NOMO-1 treated with dmso at 0.1 percent for 144 hours (cell line): ENCODE results near the gene CYP4B1.
"Not testable (repeated sequence)": the region's sequence is repeated elsewhere in the genome, so short reads cannot be mapped to it uniquely, and the experiment has no call there.

Experiments
- DNase-seq: peaks from one replicate; lab custom pipeline; 2025; ENCODE audit not compliant: unreplicated experiment; lab: John Stamatoyannopoulos, UW

CYP4B1 gene

GRCh38 chr1:46798810-46799209 lies at the start of gene CYP4B1:
CYP4B1 (plus strand) TSS chr1:46799046; CDS start chr1:46799082, 36 bp downstream.
- DNase-seq: no peak

- DNase-seq: no peak
Observed at GRCh38 chr1:46749404-46749803, 49.4 kb upstream of the CYP4B1 start.

DNA sequence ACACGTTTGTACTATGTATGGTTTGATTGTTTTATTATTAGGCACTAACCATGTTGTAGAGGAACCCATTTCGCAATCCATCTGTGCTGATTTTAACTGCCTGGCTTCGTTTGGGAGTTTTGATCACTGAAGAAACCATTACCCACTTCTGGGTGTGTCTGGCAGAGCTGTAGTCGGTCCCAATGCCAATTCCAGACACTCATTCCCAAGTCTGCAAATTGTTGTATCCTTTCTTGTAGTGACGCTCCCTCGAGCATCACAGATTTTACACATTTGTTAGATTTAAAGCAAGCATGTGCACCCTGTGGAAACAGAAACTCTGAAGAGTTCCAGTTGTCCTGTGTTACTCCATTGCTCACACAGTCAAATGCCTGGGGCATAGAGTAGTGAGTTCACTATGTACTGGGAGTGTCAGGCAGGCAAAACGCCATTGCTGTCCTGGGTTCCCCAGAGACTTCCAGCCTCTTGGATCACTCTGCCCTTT lies 48.9 kb upstream of the CYP4B1 start:
- DNase-seq: no peak

- DNase-seq: no peak
Observed at GRCh38 chr1:46753985-46754384, 44.9 kb upstream of the CYP4B1 start.

DNA sequence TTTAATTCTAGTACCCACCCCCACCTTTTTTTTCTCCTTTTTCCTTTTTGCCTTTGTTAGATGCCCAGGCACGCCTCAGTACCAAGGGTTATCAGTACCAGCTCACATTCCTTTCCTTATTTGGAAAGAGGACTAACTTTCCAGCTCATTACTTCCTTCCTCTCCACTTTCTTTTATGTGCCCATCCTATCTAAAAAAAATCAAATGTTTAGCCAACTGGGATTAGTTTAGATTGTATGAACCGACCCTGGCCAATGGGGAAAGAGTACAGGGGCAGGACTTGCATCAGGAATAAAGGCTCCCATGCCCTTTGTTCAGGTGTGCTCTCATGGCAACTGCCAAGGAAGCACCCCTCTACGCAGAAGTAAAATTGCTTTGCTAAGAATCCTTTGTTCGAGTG lies 44.1 kb upstream of the CYP4B1 start:
- DNase-seq: not testable (repeated sequence)

- DNase-seq: no peak
Observed at GRCh38 chr1:46755121-46755520, 43.7 kb upstream of the CYP4B1 start.

- no peak for DNase-seq
Observed at GRCh38 chr1:46757247-46757955, 41.4 kb upstream of the CYP4B1 start.

DNA sequence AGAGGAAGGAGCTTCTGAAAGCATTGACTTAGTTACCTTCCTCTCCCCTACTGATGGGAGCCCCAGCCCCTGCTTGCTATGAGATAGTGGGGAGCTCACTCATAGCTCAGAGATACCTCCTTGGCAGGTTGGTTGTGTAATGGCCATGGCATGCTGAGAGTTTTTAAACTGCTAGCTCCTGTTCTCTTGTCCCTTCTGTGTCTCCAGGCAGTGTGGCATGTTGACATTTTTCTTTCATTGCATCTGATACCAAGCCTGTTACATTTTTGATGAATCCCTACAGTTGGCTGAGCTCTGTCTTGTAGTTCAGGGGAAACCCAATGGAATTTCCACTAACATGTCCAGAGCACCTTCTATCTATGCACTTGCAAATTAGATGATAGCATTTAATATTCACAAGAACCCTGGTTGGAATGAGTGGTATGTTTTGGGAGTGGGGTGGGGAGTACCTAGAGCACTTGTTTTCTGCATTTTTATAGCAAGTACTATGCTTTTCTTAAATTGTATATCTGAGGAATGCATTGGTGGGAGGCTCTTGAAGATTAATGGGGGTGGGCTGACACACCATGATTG lies 40.8 kb upstream of the CYP4B1 start:
- DNase-seq: no peak

GRCh38 chr1:46760558-46761166 lies 38.2 kb upstream of the CYP4B1 start:
- no peak for DNase-seq

DNA sequence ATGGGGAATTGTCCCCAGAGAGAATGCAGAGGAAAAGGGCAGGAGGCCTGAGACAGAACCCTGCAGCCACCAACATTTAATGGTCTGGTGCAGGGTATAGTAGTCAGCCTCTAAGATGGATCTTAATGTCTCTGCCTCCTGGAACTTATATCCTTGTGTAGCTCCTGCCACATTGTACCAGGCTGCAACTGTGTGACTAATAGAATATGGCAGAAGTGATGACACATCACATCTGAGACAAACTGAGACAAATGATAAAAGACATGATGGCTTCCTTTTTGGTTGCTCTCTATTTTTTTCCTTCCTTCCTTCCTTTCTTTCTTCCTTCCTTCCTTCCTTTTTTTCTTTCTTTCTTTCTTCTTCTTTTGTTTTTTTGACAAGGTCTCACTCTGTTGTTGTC lies 37.1 kb upstream of the CYP4B1 start:
- DNase-seq: no peak

DNA sequence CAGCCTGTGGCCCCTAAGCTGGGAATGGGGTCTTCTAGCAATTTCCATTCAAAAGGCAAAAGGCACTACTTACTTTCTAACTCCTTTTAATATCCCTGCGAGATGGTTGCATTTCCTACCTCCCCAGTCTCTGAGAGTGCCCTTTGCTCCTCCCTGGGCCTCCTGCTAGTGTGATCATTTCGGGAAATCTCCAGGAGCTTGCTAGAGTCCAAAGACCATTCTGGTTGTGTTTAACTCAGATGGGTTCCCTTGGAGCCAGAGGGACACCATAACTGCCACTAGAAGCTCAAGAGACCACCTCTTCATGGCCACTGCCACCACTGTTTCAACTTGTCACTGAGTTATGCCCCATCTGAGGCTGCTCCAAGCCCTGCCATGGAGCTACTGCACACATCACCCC lies 34.4 kb upstream of the CYP4B1 start:
- DNase-seq: no peak

DNA sequence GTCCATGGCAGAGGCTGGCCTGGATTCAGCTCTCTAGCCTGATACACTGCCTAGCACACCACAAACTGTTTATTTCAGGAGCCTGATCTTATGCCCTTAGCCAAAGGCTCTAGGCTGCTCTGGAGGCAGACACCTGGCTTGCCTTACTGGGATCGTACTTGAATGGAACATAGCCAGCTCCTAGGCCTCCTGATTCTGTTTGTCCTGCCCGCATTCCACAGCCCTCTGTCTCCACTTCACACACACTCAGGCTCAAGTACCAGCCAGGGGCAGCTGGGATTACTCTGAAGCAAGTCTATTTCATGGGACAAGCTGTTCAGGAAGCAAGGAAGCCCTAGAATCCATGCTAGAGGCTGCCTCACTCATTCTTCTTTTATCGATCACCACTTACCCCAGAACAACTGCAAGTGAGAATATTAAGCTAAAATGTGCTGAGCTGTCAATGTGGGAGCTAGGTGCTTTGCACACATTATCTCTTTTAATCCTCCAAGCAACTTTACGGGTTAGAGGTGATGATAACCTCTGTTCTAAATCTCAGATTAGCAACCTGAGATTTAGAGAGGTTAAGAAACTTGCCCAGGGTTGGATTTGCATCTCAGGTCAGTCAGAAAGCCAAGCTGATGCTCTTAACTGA lies 31.1 kb upstream of the CYP4B1 start:
- DNase-seq: no peak

- no peak for DNase-seq
Observed at GRCh38 chr1:46768445-46768844, 30.4 kb upstream of the CYP4B1 start.

GRCh38 chr1:46769028-46769740 lies 29.7 kb upstream of the CYP4B1 start:
- no peak for DNase-seq

DNA sequence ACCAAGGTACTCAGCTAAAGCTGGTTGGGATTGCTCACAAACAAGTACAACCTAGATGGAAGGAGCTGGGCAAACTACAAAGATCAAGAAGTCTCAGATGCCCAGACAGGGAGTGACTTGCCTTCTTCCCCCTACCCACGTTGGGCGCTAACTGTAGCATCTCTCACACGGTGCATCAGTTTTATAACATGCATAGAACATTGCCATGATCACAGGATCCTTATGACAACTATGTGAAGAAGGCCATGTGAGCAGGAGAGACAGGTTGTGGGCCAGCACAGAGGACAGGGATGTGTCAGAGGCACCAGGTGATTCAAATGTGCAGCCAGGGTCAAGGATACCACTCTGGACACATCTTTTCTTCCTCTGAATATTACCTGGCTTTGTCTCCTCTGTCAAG lies 28.3 kb upstream of the CYP4B1 start:
- no peak for DNase-seq

DNA sequence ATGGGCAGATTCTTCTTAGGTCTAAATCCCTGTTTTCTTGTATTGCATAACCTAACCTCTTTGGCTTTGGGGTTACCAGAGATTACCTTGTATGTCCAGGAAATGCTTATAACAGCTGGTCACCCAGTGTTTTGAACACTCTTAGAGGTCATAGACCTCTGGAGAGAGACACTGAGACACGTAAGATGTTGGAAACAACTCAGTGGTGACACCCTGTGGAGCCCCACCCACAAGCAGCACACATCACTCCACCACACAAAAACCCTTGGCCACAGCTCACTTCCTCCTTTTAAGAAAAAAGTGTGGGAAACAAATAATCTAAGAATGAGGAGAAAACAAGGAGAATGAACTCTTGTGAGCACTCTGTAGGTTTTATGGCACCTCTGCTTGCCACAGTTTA lies 26.3 kb upstream of the CYP4B1 start:
- peak; percentile 46 for DNase-seq

DNA sequence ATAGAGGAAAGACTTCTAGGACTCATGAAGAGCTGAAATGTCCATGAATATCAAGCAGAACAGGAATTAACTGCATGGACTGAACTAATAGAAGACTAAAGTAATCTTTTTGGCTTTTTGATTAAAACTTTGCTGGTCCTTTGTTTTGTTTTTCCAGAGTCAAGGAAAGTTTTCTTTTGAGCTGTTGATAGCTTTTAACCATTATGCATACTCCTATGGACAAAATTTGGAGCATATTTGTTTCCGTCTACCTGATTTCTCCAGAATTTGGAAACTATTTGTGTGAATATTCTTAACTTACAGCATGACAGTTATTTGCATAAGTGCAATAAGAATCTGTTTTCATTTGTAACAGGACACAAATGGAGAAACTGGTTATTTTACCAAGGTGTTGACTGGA lies 24.5 kb upstream of the CYP4B1 start:
- DNase-seq: no peak

DNA sequence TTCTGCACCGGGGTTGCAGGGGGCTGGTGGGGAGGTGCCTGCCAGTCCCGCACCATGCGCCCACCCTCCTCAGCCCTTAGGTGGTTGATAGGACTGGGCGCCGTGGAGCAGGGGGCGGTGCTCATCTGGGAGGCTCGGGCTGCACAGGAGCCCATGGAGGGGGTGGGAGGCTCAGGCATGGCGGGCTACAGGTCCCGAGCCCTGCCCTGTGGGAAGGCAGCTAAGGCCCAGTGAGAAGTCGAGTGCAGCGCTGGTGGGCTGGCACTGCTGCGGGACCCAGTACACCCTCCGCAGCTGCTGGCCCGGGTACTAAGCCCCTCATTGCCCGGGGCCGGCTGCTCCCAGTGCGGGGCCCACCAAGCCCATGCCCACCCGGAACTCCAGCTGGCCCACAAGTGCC lies 20.4 kb upstream of the CYP4B1 start:
- DNase-seq: not testable (repeated sequence)

- DNase-seq: no peak
Observed at GRCh38 chr1:46784666-46785065, 14.2 kb upstream of the CYP4B1 start.

DNA sequence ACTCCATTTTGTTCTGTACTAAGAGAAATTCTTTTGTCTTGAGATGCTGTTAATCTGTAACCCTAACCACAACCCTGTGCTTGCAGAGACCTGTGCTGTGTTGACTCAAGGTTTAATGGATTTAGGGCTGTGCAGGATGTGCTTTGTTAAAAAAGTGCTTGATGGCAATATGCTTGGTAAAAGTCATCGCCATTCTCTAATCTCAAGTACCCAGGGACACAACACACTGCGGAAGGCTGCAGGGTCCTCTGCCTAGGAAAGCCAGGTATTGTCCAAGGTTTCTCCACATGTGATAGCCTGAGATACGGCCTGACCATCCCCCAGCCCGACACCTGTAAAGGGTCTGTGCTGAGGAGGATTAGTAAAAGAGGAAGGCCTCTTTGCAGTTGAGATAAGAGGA lies 10.2 kb upstream of the CYP4B1 start:
- DNase-seq: not testable (repeated sequence)

- no peak for DNase-seq
Observed at GRCh38 chr1:46790446-46791101, 8.3 kb upstream of the CYP4B1 start.
